HG03039 (cell line): ENCODE data around the gene CCM2.

Experiments used
- ATAC-seq: cut with Tn5 transposase; IDR thresholded peaks from one replicate; pipeline ENCODE4 v1.9.1; 2021; ENCODE audit warnings: mild to moderate bottlenecking, moderate library complexity; ENCODE audit not compliant: unreplicated experiment

The CCM2 gene

GRCh38 chr7:44967571-44968446 is 32.2 kb upstream of the CCM2 start:
- ATAC-seq, result no peak

GRCh38 chr7:44969049-44969700 is 30.8 kb upstream of the CCM2 start:
- ATAC-seq, result no peak

DNA sequence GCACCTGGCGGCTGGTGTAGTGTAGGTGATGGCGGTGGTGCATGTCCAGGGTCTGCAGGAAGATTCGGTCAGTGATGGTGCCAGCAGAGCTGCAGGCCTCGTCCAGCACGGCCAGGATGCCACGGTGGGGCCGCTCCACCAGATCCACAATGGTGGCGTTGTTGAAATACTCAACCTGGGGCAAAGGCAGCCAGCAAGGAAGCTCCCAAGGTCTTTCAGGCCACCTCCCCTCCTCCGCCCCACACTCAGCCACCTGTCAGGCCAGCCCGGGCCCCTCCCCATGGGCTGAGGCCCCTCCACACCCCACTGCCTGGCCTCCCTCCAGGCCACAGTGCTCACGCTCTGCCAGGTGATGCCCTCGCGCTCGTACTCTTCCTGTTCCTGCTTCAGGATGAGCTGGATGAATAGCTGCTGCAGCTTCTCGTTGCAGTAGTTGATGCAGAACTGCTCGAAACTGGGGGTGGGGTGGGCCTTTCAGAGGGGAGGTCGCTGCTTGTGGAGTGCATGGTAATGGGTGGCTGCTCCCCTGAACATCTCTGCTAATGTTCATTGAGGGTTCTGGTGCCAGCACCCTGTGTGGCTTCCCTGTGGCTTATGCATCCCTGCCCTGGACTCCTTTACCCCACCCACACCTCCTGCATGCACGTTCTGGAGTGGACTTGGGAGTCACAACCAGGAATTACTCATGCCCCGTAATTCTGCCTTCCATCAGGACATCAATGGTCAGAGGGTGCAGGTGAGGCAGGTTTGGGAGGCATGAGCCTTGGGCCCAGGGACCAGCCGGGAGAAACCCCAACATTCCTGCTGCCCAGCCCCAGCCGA is 30.1 kb upstream of the CCM2 start:
- no peak for ATAC-seq

DNA sequence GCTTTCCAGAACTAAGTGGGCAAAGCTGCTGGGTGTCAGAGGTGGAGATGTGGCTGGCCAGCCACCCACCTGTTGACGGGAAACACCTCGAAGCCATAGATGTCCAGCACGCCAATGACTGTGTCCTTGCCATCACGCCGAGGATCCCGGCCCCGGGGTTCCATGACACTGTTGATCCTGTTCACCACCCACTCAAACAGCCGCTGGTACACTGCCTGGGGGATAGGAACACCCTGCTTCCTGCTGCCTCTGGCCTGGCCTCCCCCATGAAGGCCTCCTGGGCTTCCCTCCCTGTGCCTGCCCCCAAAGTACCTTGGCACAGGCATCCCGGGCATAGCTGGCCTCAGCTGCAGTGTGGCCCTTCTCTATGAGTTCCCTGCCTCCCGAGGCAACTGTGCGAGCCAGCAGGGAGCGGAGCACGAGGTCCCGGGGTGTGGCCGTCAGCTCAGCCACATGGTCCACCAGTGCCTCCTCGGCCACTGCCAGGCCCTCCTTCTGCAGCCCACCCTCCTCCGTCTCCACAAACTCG is 29.4 kb upstream of the CCM2 start:
- ATAC-seq, result no peak

DNA sequence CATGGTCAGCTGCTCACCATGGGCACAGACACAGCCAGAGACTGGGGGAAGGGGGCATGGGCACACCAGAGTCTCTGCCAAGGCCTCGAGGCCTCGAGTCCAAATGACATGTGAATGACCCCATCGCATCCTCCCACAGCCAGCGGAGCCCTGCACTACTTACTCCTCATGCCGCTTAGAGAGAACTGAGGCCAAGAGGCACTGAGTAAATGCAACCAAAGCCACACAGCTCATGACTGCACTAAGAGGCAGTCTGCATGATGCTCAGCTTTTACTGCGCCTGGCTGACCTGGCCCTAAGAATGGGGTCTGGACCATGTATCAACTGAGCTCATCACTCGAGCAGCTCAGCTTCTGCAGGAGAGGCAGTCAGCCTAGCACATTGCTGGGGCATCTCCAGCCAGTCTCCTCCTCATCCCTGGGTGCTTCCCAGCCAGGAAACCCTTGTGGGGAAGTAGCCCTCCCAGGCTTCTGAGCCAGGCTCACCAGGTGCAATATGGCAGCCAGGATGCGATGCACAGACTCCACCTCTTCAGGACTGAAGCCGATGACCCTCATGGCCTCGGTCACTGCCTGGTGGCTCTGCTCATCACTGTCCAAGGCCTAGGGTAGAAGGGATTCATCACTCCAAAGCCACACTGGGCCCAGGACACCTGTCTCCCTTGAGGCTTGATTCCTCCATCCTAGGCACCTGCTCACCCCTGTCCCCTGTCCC is 28.7 kb upstream of the CCM2 start:
- ATAC-seq, result no peak

- no peak for ATAC-seq
Observed at GRCh38 chr7:44971902-44972441, 28.0 kb upstream of the CCM2 start.

GRCh38 chr7:44972562-44972961 is 27.4 kb upstream of the CCM2 start:
- ATAC-seq, result no peak

DNA sequence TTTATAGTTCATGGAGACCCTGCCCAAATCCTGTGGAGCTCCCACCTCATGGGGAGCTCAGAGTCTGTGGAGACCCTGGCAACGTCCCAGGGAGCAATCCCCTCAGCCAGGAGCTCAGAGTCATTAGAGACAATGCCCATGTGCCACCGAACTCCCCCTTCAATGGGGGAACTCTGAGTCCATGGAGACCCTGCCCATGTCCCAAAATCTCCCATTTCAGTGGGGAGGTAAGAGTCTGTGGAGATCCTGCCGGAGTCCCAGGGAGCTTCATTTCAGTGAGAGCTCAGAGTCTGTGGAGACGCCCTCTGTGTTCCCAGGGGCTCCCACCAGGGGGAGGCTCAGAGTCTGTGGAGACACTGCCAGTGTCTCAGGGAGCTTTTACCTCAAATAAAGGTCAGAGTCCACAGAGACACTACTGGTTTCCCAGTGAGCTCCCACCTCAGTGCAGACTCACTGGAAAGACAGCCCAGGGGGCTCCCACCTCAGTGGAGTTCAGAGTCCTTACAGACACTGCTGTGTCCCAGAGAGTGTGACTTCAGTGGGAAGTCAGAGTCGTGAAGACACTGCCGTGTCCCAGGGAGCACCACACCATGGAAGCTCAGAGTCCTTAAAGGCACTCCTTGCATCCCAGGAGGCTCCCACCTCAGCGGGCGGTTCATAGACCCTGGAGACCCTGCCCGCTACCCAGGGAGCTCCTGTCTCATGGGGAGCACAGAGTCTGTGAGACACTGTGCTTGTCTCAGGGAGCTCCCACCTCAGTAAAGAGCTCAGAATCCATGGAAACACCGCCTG is 26.2 kb upstream of the CCM2 start:
- no peak for ATAC-seq

DNA sequence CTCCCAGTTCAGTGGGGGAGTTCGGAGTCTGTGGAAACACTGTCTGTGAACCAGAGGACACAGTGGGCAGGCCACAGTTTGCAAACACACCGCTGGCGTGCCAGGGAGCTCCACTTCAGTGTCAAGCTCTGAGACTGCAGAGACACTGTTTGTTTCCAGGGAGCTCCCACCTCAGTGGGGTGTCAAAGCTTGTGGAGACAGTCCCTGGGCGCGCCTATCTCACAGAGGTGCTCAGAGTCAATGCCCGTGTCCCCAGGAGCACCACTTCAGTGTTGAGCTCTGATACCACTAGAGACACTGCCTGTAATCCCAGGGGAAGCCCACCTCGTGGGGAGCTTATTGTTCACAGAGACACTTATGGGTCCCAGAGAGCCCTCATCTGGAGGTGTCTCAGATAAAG is 25.5 kb upstream of the CCM2 start:
- ATAC-seq, result no peak

DNA sequence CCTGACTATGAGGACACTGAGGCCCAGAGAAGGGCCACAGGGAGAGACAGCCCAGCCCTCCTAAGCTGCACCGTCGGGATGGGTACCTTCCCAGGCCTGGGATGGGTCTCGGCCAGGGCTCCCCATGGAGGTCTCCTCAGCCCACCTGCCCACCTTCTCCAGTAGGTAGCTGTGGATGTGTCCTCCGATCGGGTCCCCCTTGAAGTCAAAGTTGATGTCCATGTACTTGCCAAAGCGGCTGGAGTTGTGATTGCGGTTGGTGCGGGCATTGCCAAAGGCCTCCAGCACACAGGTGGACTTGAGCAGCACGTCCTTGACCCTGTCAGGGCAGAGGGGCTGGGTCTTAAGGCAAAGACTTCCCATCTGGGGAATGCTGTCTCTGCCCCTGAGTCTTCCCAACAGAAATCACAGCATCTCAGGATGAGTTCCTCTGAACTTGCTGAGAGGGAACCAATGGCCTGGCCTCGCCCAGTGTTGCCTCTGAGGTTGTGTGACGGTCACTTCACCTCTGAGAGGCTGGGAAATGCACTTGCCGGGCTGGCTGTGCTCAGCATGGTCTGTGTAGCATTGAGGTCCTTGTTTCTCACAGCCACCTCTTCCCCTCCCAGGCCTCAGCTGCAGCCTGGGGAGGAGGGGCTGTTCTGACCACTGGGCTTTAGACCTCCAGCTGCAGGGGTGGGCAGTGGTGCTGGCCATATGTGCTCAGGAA is 24.5 kb upstream of the CCM2 start:
- ATAC-seq, result no peak

DNA sequence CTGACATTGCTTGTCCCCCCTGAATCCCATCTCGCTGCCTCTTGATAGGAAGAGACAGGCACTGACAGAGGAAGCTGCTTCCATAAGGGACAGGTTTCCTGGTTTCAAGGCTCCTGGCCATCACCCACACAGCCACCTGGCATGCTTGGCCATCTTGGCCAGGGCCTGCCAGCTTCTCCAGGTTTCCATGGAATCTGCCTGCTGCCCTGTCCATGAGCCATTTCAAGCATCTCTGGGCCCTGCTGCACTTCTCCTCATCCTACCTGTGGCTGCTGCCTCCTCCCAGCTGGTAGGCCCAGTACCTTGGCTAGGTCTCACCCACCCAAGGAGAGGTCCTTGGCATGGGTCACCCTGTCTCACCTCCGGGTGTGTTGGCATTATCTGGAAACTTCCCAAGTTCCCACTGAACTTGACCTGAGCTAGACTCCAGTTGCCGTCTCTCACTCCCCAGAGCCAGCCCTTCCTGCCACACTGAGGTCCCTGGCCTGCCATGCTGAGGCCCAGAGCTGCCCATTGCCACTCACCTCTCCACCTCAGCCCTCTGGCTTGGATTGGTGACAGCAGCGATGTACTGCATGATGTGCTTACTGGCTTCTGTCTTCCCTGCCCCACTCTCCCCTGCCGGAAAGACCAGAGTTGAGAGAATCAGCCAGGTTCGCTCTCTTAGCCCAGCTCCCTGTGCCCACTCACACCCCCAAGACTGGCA is 23.8 kb upstream of the CCM2 start:
- ATAC-seq, result no peak

- ATAC-seq, result no peak
Observed at GRCh38 chr7:44976746-44977196, 23.2 kb upstream of the CCM2 start.

DNA sequence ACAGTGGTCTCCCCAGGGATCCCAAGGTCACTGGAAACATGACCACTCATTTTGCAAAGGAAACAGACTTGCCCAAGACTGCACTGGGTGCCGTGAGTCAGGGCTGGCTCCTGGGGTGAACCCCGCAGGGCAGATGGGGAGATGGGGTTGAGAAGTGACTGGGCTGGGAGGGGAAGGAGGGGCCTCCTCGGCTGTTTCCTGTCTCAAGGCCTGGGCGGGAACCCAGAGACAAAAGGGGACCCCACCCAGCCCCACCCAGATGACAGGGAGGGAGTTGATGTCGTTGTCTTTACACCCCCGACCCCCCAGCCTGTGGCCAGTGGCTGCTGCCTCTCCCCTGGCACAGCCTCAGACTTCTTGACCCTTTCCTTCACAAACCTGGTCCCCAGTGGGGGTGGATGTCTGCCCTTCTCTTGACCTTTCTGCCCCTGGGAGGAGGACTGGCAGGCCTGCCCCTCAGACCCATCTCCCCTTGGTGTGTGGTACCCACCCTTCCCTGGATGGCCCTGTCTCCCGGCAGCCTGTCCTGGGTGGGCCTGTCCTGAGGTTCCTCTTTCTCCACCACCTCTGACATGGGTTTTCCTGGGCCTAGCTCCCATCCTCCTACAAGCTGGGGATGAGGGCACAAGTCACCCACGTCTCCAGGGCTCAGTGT is 22.6 kb upstream of the CCM2 start:
- ATAC-seq, result no peak

GRCh38 chr7:44977959-44978335 is 22.1 kb upstream of the CCM2 start:
- no peak for ATAC-seq

GRCh38 chr7:44978511-44979366 is 21.3 kb upstream of the CCM2 start, which contains the start of gene MYO1G:
MYO1G (minus strand) TSS chr7:44979015; CDS start chr7:44978961, 54 bp downstream.
- peak; percentile 41 for ATAC-seq

GRCh38 chr7:44979481-44980392 is 20.3 kb upstream of the CCM2 start:
- ATAC-seq, result no peak
